GM19372 (cell line): Measurements from ENCODE around the gene SH3GL1.
"Not testable (repeated sequence)": the region's sequence is repeated elsewhere in the genome, so short reads cannot be mapped to it uniquely, and the experiment has no call there.

Experiments used
- ATAC-seq: cut with Tn5 transposase; IDR thresholded peaks from one replicate; pipeline ENCODE4 v1.9.1; 2021; ENCODE audit warnings: mild to moderate bottlenecking, low read depth, moderate library complexity; ENCODE audit not compliant: unreplicated experiment

SH3GL1 gene

GRCh38 chr19:4350111-4350510 is 50.2 kb downstream of the SH3GL1 start:
- ATAC-seq = no peak

GRCh38 chr19:4349225-4349624 is 51.1 kb downstream of the SH3GL1 start:
- not testable (repeated sequence) for ATAC-seq

- ATAC-seq = no peak
These were observed 52.8 kb downstream of the SH3GL1 start for GRCh38 chr19:4347521-4347920.

- ATAC-seq = no peak
These were observed 54.3 kb downstream of the SH3GL1 start for GRCh38 chr19:4346020-4346383.

GRCh38 chr19:4345342-4346019 is 54.9 kb downstream of the SH3GL1 start:
- ATAC-seq = no peak

GRCh38 chr19:4343370-4344307 is 56.7 kb downstream of the SH3GL1 start, which contains the start of gene MPND:
Gene MPND (plus strand): TSS chr19:4343562. CDS start chr19:4343594, 32 bp downstream.
- peak; percentile 51 for ATAC-seq

- ATAC-seq = peak; percentile 78
These were observed 57.6 kb downstream of the SH3GL1 start for GRCh38 chr19:4342615-4343369.

- no peak for ATAC-seq
These were observed 58.1 kb downstream of the SH3GL1 start for GRCh38 chr19:4342314-4342614.

- no peak for ATAC-seq
These were observed 61.6 kb downstream of the SH3GL1 start, which contains the start of gene STAP2 for GRCh38 chr19:4338441-4339355. Gene STAP2 (minus strand): TSS chr19:4338827. CDS start chr19:4338753, 74 bp downstream.

GRCh38 chr19:4337906-4338440 is 62.4 kb downstream of the SH3GL1 start:
- ATAC-seq = no peak

- no peak for ATAC-seq
These were observed 65.3 kb downstream of the SH3GL1 start for GRCh38 chr19:4334929-4335570.

GRCh38 chr19:4329858-4330257 is 70.5 kb downstream of the SH3GL1 start:
- no peak for ATAC-seq

- ATAC-seq = not testable (repeated sequence)
These were observed 71.2 kb downstream of the SH3GL1 start for GRCh38 chr19:4328991-4329681.

GRCh38 chr19:4328243-4328990 is 71.9 kb downstream of the SH3GL1 start:
- ATAC-seq = peak; percentile 71

- ATAC-seq = no peak
These were observed 72.5 kb downstream of the SH3GL1 start for GRCh38 chr19:4327877-4328242.

GRCh38 chr19:4327252-4327876 is 73.0 kb downstream of the SH3GL1 start:
- no peak for ATAC-seq

GRCh38 chr19:4326837-4327251 is 73.5 kb downstream of the SH3GL1 start:
- ATAC-seq = no peak
